GM12865 (cell line): Measurements from ENCODE around the gene PPP2R2B.

Source experiments
- DNase-seq: peaks from one replicate; pipeline ENCODE4 v3.0.0; 2010; ENCODE audit warnings: low read depth
- H3K4me3 ChIP-seq: 2 replicates; pipeline ENCODE4 v1.5.1; 2011; ENCODE audit warnings: mild to moderate bottlenecking, low read depth, low read length, control low read depth
- TF ChIP-seq, protein P1 (sequence below): IDR thresholded peaks from 2 replicates; pipeline ENCODE4 v1.5.1; 2011; ENCODE audit warnings: low read length, control low read depth, low read depth, inconsistent platforms; ENCODE audit not compliant: insufficient read depth; ENCODE audit errors: missing control alignments

The PPP2R2B gene

DNA sequence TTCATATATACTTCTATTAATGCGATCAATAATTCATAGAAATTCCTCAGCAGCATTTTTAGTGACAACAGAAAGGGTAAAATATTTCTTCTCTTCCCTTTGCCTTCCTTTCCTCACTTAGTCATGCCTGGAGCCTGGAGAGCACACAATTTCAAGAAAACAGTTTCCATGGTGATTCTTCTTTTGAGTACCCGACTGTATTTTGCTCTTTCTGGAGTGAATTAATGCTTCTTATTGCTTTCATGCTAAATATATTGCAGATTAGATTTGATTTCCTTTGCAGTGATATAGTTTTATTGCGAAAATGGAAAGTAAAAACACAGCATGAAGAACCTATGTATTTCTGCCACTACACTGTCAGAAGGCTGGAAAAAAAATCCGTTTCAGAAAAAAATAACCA is 153.5 kb downstream of the PPP2R2B start:
- no peak overlapping the region for H3K4me3 ChIP-seq
- no peak for DNase-seq
- TF ChIP-seq, protein P1, sequence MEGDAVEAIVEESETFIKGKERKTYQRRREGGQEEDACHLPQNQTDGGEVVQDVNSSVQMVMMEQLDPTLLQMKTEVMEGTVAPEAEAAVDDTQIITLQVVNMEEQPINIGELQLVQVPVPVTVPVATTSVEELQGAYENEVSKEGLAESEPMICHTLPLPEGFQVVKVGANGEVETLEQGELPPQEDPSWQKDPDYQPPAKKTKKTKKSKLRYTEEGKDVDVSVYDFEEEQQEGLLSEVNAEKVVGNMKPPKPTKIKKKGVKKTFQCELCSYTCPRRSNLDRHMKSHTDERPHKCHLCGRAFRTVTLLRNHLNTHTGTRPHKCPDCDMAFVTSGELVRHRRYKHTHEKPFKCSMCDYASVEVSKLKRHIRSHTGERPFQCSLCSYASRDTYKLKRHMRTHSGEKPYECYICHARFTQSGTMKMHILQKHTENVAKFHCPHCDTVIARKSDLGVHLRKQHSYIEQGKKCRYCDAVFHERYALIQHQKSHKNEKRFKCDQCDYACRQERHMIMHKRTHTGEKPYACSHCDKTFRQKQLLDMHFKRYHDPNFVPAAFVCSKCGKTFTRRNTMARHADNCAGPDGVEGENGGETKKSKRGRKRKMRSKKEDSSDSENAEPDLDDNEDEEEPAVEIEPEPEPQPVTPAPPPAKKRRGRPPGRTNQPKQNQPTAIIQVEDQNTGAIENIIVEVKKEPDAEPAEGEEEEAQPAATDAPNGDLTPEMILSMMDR = no peak

DNA sequence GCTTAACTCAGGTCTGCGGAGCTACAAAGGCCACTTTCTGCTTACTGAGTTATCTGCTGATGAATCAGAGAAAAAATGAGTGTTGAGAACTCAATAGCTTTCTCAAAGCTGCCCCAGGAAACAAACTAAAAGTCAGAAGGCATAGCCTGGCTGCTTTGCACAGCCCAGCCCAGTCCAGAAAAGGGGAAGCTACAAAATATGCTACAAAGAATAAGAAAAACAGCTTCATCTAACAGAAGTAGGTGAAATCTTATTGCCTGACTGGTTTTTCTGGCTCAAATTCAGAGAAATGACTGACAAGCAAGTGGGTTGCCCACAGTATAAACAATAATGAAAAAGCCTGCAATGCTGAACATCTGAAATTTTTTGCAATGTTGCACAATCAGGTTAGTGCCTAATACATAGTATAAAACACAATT is 156.2 kb downstream of the PPP2R2B start:
- TF ChIP-seq, protein P1 = no peak
- no peak overlapping the region for H3K4me3 ChIP-seq
- DNase-seq = no peak

GRCh38 chr5:146721073-146721815 is 157.3 kb downstream of the PPP2R2B start:
- H3K4me3 ChIP-seq = no peak overlapping the region
- no peak for DNase-seq
- TF ChIP-seq, protein P1 = no peak

DNA sequence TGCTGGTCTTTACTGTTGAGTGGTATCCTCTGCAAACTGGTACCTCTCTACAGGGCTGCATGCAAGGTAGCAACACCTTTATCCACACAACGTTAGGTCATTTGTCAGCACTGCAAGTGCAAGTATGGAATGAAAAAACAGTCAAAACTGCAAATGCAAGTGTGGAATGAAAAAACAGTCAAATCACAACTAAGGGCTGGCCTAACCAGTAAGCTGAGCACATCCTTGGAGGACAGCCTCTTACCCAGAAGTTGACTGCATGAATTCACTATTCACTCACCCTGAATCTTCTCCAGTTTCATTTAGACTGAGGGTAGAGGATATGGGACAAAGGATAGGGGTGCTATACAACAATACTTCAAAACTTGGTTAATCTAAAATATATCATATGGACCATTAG is 158.4 kb downstream of the PPP2R2B start:
- no peak overlapping the region for H3K4me3 ChIP-seq
- TF ChIP-seq, protein P1 = no peak
- no peak for DNase-seq

GRCh38 chr5:146719179-146719578 is 159.4 kb downstream of the PPP2R2B start:
- no peak for DNase-seq
- TF ChIP-seq, protein P1 = no peak
- H3K4me3 ChIP-seq = no peak overlapping the region

DNA sequence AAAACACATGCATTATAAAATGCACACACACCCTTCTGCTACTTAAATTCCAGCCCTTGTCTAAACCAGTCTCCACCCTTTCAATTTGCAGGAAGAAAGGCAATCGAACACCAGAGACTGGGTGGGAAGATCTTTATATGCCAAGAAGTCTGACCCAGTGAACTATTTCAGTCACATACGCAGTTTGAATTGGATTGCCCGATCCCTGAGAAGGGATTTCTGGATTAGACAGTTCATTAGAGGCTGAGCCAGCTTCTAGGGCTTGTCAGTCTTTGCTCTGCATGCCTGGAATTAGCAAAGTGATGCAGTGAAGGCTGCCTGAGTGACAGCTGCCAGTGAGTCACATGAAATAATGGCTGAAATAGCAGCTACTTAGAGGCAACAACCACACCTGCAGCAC is 159.9 kb downstream of the PPP2R2B start:
- TF ChIP-seq, protein P1 = no peak
- DNase-seq = no peak

DNA sequence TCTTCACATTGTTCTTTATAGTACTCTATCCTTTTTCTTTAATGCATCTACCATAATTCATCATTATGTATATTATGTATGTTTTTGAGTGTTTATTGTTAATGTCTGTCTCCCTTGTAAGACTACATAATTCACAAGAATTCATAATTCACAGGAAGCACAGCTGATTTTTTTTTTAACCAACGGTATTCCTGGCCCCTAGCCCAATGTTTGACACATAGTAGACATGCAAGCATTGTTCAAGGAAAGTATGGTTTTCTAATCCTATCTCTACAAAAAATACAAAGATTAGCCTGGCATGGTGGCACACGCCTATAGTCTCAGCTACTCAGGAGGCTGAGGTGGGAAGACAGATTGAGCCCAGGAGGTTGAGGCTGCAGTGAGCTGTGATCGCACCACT is 160.6 kb downstream of the PPP2R2B start:
- DNase-seq = no peak
- no peak overlapping the region for H3K4me3 ChIP-seq
- TF ChIP-seq, protein P1 = no peak

More for the DNA sequence above, 159.9 kb downstream of the PPP2R2B start:
- no peak overlapping the region for H3K4me3 ChIP-seq
